ENCODE measurements around the gene WSB1.

DNA sequence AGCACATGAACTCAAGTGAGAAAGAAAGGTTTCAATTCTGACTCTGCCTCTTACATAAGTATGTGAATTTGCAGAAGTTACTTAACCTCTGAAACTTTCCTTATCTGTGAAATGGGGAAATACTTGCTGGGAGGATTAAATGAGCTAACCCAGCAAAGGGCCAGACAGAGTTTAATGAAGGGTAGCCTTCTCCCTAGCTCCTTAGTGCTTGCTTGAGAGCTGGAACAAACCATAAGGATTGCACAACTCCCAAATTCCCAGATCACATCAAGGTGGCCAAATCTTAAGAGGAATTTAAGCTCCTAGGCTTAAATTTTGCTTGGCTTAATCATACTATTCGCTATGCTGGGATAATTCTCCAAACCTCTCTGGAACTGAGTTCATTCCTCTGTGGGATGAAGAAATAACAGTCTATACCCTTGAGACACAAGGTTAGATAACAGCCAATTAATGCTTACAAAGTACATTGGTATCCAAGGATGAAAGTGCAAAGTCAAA, 11.8 kb upstream of the WSB1 start:
- TF ChIP-seq RCOR1 (IDR thresholded peaks at IDR 0.05; ENCODE audit: low read length) (no peak), YY1 (IDR thresholded peaks at IDR 0.05; ENCODE audit: low read depth) (no peak)
- TF ChIP-seq, protein P1, sequence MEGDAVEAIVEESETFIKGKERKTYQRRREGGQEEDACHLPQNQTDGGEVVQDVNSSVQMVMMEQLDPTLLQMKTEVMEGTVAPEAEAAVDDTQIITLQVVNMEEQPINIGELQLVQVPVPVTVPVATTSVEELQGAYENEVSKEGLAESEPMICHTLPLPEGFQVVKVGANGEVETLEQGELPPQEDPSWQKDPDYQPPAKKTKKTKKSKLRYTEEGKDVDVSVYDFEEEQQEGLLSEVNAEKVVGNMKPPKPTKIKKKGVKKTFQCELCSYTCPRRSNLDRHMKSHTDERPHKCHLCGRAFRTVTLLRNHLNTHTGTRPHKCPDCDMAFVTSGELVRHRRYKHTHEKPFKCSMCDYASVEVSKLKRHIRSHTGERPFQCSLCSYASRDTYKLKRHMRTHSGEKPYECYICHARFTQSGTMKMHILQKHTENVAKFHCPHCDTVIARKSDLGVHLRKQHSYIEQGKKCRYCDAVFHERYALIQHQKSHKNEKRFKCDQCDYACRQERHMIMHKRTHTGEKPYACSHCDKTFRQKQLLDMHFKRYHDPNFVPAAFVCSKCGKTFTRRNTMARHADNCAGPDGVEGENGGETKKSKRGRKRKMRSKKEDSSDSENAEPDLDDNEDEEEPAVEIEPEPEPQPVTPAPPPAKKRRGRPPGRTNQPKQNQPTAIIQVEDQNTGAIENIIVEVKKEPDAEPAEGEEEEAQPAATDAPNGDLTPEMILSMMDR (IDR thresholded peaks at IDR 0.05) = no peak
- TF ChIP-seq, protein P2, sequence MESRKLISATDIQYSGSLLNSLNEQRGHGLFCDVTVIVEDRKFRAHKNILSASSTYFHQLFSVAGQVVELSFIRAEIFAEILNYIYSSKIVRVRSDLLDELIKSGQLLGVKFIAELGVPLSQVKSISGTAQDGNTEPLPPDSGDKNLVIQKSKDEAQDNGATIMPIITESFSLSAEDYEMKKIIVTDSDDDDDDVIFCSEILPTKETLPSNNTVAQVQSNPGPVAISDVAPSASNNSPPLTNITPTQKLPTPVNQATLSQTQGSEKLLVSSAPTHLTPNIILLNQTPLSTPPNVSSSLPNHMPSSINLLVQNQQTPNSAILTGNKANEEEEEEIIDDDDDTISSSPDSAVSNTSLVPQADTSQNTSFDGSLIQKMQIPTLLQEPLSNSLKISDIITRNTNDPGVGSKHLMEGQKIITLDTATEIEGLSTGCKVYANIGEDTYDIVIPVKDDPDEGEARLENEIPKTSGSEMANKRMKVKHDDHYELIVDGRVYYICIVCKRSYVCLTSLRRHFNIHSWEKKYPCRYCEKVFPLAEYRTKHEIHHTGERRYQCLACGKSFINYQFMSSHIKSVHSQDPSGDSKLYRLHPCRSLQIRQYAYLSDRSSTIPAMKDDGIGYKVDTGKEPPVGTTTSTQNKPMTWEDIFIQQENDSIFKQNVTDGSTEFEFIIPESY (IDR thresholded peaks at IDR 0.05; ENCODE audit: borderline replicate concordance, low read depth) = no peak
